ENCODE data around the gene UHMK1.
"Not testable (repeated sequence)": the region's sequence is repeated elsewhere in the genome, so short reads cannot be mapped to it uniquely, and the experiment has no call there.

Gene UHMK1

DNA sequence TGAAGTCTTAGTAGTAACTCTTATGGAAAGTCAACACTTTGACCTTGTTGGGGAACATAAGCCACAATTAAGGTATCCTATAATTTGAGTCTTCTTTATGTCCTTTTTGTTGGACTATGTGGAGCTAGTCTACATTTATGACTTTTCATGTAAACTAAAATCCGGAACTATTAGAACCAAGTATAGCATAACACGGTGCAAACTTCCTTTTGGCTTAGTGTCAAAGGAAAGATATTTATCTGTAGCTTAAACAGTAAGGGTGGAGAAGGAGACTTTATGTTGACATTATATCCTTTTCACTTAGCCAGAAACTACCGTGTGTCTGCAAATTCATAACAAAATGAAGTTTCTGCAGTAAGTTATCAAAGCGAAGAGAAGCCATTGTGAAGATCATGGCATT lies 71.2 kb downstream of the UHMK1 start:
- DNase-seq, result no peak

GRCh38 chr1:162570718-162571117 lies 73.1 kb downstream of the UHMK1 start:
- DNase-seq, result no peak

DNA sequence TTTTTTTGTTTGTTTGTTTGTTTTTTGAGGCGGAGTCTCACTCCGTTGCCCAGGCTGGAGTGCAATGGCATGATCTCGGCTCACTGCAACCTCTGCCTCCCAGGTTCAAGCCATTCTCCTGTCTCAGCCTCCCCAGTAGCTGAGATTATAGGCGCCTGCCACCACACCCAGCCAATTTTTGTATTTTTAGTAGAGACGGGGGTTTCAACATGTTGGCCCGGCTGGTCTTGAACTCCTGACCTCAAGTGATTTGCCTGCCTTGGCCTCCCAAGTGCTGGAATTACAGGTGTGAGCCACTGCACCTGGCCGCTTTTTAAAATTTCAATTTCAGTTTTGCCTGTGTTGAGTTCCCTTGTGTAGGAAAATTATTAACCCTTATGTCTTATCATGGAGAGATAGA lies 73.5 kb downstream of the UHMK1 start:
- not testable (repeated sequence) for DNase-seq

GRCh38 chr1:162571696-162572095 lies 74.1 kb downstream of the UHMK1 start:
- no peak for DNase-seq

DNA sequence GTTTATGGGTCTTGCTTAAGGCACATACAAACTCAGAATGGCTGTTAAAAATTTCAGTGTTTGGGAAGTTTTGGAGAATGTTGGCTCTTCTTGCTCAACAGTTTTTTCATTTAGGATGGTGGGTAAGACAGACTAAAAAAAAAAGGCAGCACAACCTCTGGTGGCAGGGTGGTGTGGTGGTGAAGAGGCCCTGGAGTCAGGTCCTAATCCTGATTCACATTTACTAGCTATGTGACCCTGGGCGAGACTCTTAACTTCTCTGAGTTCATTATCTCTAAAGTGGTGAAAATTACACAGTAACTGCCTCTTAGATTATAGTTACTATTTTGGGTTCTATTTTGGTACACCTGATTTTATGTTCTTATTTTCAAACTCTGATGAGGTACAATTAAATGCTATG lies 75.5 kb downstream of the UHMK1 start:
- no peak for DNase-seq

- DNase-seq, result no peak
Observed at GRCh38 chr1:162578071-162578700, 80.6 kb downstream of the UHMK1 start.

DNA sequence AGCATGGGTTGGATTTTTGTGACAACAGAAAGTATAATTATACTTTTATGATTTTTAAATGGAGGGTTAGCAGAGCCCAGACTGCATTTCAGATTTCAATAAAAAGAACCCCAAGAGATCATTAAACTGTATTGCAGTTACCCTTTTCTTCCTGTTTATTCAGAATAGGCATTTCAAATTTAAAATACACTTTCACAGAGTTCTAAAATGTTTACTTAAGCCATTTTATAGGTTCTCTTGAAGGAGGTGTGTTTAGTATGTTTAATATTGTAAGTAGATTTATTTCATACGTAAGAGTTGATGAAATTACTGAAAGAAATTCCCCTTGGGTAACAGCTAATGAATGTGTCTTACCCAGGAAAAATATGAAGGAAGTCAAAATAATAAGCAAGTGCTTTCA lies 81.3 kb downstream of the UHMK1 start:
- DNase-seq, result no peak

Measured in NCI-H187 (cell line).